K562 (cell line): ENCODE data around the gene TXNRD3. TPM values are rescaled to one million over a fixed set of nuclear protein-coding genes. Genes with fewer than 3 reads are reported as not detected.

Experiments used
- ATAC-seq: fragments of 200-7000 bp; cut with Tn5 transposase; 3 replicates; pipeline ENCODE4 v1.9.1; 2020; ENCODE audit warnings: moderate library complexity
- BruUV-seq: library from RNA; stranded (reverse); fragments of 400-500 nt; replicated peaks from 2 replicates; lab custom pipeline; 2021; lab: Mats Ljungman, UMichigan
- CTCF ChIA-PET: fragments of 300-600 bp; formaldehyde crosslinking; extraction: SDS; loops from one replicate; lab custom pipeline; 2021; ENCODE audit warnings: low intra/inter-chr PET ratio; lab: Yijun Ruan, JAX
- POLR2A ChIA-PET: fragments of 300-600, 350-650 bp; sonication (Branson Sonifier 250); formaldehyde crosslinking; extraction: SDS; loops from one replicate; lab custom pipeline; 2021; ENCODE audit warnings: antibody characterized with exemption, inconsistent platforms; lab: Yijun Ruan, JAX
- DNase-seq, 4 experiments: peaks; one replicate each; pipeline versions ENCODE4 v3.0.0 to v3.0.0-alpha.2; 2011 to 2018; ENCODE audit warnings: low spot score in 3 of 4, mixed read lengths in 3 of 4; ENCODE audit errors: extremely low read depth in 1 of 4
- FAIRE-seq: peaks from 2 replicates; lab custom pipeline; 2011; peaks lifted over from hg19 to GRCh38; lab: Jason Lieb, UNC
- H2AFZ ChIP-seq: 2 replicates; pipeline ENCODE4 v1.6.0; 2011; ENCODE audit warnings: low read depth, low read length, control low read depth, inconsistent platforms
- H3K27ac ChIP-seq: fragments of 200-600 bp; 3 replicates; pipeline ENCODE4 v1.8.0; 2011; ENCODE audit warnings: low read depth, mild to moderate bottlenecking, control low read depth, inconsistent platforms, low read length, moderate library complexity, mixed read lengths; ENCODE audit errors: extremely low read depth
- H3K27me3 ChIP-seq, 2 experiments: fragments of 300-600 bp in 1 of 2; 2 replicates in 1 of 2; 3 replicates in 1 of 2; pipeline versions ENCODE4 v1.6.0 to v1.8.0; 2011; ENCODE audit warnings: inconsistent platforms in 2 of 2, low read length in 2 of 2, mild to moderate bottlenecking in 1 of 2, mixed read lengths in 1 of 2, moderate library complexity in 1 of 2; ENCODE audit not compliant: control insufficient read depth in 2 of 2, insufficient read depth in 2 of 2
- H3K36me3 ChIP-seq: fragments of 300-600 bp; 3 replicates; pipeline ENCODE4 v1.8.0; 2011; ENCODE audit warnings: mild to moderate bottlenecking, low read length, inconsistent platforms; ENCODE audit not compliant: control insufficient read depth, insufficient read depth
- H3K4me1 ChIP-seq, 2 experiments: fragments of 200-600 bp in 1 of 2; replicated peaks in 1 of 2; 2 replicates in 1 of 2; 3 replicates in 1 of 2; pipeline versions ENCODE4 v1.5.1 to v1.8.0; 2011; ENCODE audit warnings: inconsistent platforms in 2 of 2, low read length in 2 of 2, mild to moderate bottlenecking in 1 of 2, mixed read lengths in 1 of 2, moderate library complexity in 1 of 2; ENCODE audit not compliant: control insufficient read depth in 2 of 2, insufficient read depth in 2 of 2
- H3K4me2 ChIP-seq: 2 replicates; pipeline ENCODE4 v1.6.1; 2011; ENCODE audit warnings: low read length, control low read depth, inconsistent platforms, mixed read lengths; ENCODE audit not compliant: insufficient read depth
- H3K4me3 ChIP-seq: fragments of 200-600 bp; sonication (generic), shearing (Covaris generic); 2 replicates; pipeline ENCODE4 v1.5.1; 2016; ENCODE audit warnings: control low read depth, inconsistent platforms
- H3K79me2 ChIP-seq: fragments of 200-600 bp; 3 replicates; pipeline ENCODE4 v1.8.0; 2011; ENCODE audit warnings: low read length, inconsistent platforms; ENCODE audit not compliant: control insufficient read depth, insufficient read depth
- H3K9ac ChIP-seq, 2 experiments: 2 replicates each; pipeline versions ENCODE4 v1.6.0 to v1.6.1; 2011; ENCODE audit warnings: low read depth in 2 of 2, low read length in 2 of 2, control low read depth in 1 of 2, inconsistent platforms in 1 of 2, mild to moderate bottlenecking in 1 of 2, mixed read lengths in 1 of 2; ENCODE audit not compliant: insufficient read depth in 1 of 2
- H3K9me1 ChIP-seq: one replicate; pipeline ENCODE4 v1.6.0; 2011; ENCODE audit warnings: inconsistent platforms, mild to moderate bottlenecking, low read length, moderate library complexity; ENCODE audit not compliant: control insufficient read depth, insufficient read depth
- H3K9me3 ChIP-seq: replicated peaks from 2 replicates; pipeline ENCODE4 v1.5.1; 2011; ENCODE audit warnings: low read depth, low read length, inconsistent platforms; ENCODE audit not compliant: control insufficient read depth, insufficient read depth
- H4K20me1 ChIP-seq: replicated peaks from 2 replicates; pipeline ENCODE4 v1.6.1; 2011; ENCODE audit warnings: low read length, inconsistent platforms, mixed read lengths; ENCODE audit not compliant: control insufficient read depth, insufficient read depth
- BRD9 ChIP-seq: fragments of 450-650 bp; IDR thresholded peaks from 2 replicates; pipeline ENCODE4 v1.6.1; 2018; ENCODE audit warnings: low read depth; ENCODE audit not compliant: partially characterized antibody
- C11orf30 ChIP-seq: fragments of 450-650 bp; IDR thresholded peaks from 2 replicates; pipeline ENCODE4 v1.6.1; 2016; ENCODE audit warnings: low read depth, mild to moderate bottlenecking
- CC2D1A ChIP-seq: fragments of 450-650 bp; IDR thresholded peaks from 2 replicates; pipeline ENCODE4 v1.6.1; 2017; ENCODE audit warnings: mild to moderate bottlenecking
- FIP1L1 ChIP-seq: fragments of 200-400 bp; formaldehyde crosslinking; IDR thresholded peaks from 2 replicates; pipeline ENCODE4 v1.6.1; 2018; ENCODE audit warnings: mild to moderate bottlenecking, low read depth, low read length; ENCODE audit not compliant: poor library complexity, severe bottlenecking
- HCFC1 ChIP-seq: IDR thresholded peaks from 2 replicates; pipeline ENCODE4 v1.6.1; 2012; ENCODE audit warnings: low read depth, low read length, improper control_type of control experiment
- NFXL1 ChIP-seq: fragments of 450-650 bp; formaldehyde crosslinking; IDR thresholded peaks from 2 replicates; pipeline ENCODE4 v1.4.0; 2021; ENCODE audit warnings: mild to moderate bottlenecking
- NR4A1 ChIP-seq, 2 experiments: fragments of 250-450 bp in 1 of 2; fragments of 450-650 bp in 1 of 2; sonication (Bioruptor Pico) in 1 of 2; IDR thresholded peaks; 2 replicates each; pipeline versions ENCODE4 v1.4.0 to v1.6.1; 2016 to 2020; ENCODE audit warnings: mild to moderate bottlenecking in 2 of 2, missing compliant biosample characterization in 1 of 2, missing genetic modification characterization in 1 of 2, moderate library complexity in 1 of 2
- TAF15 ChIP-seq: fragments of 200-400 bp; formaldehyde crosslinking; IDR thresholded peaks from 2 replicates; pipeline ENCODE4 v1.6.1; 2017; ENCODE audit warnings: mild to moderate bottlenecking, low read depth, low read length, moderate library complexity
- TGIF2 ChIP-seq: sonication (generic); formaldehyde crosslinking; IDR thresholded peaks from 2 replicates; pipeline ENCODE4 v1.8.1; 2022; ENCODE audit warnings: mild to moderate bottlenecking, missing genetic modification reagents, moderate library complexity
- U2AF2 ChIP-seq: fragments of 200-400 bp; formaldehyde crosslinking; optimal IDR thresholded peaks from 2 replicates; pipeline ENCODE3; 2017; ENCODE audit warnings: low read depth, mild to moderate bottlenecking, low read length
- ZBTB34 ChIP-seq: fragments of 250-450 bp; sonication (Bioruptor Pico); IDR thresholded peaks from 2 replicates; pipeline ENCODE4 v1.8.0; 2021; ENCODE audit warnings: mild to moderate bottlenecking, moderate library complexity
- ZNF584 ChIP-seq: fragments of 200-800 bp; sonication (Bioruptor generic); IDR thresholded peaks from 2 replicates; pipeline ENCODE4 v1.6.1; 2016; ENCODE audit warnings: low read depth, mild to moderate bottlenecking, missing genetic modification characterization, missing compliant biosample characterization
- ZNF707 ChIP-seq: fragments of 250-450 bp; sonication (Bioruptor Pico); conservative IDR thresholded peaks from 2 replicates; pipeline ENCODE4 v1.8.0; 2022; ENCODE audit warnings: inconsistent platforms, mild to moderate bottlenecking, moderate library complexity
- WGBS: fragments of 100-300 bp; shearing (Covaris generic); methylation state at CpG from one replicate; pipeline ENCODE4 v1.1.6; 2016; ENCODE audit warnings: low coverage, mixed read lengths; ENCODE audit not compliant: insufficient coverage; ENCODE audit errors: missing lambda C conversion rate; 5-methylcytosine and 5-hydroxymethylcytosine counted together
- in situ Hi-C: fragments of 300-500 bp; cut with MboI; formaldehyde crosslinking; loops from 4 replicates; pipeline ENCODE4 v1.15.0; 2018; ENCODE audit warnings: inconsistent platforms, mixed read lengths
- intact Hi-C: fragments of 100-400 bp; cut with micrococcal nuclease; formaldehyde crosslinking; loops from 2 replicates; pipeline ENCODE4 v1.14.2; 2022
- polyA plus RNA-seq, 8 experiments: library from polyadenylated mRNA; depleted of rRNA in 4 of 8; stranded (reverse) in 5 of 8; unstranded in 3 of 8; fragments of >200 nt; fragmentation: Nextera tagmentation in 2 of 8; fragmentation: Illumina TruSeq in 1 of 8; extraction: Ambion mirVana in 2 of 8; extraction: Trizol in 1 of 8; gene quantifications; 2 replicates each; pipeline versions ENCODE4 v1.2.1 to v1.2.3, GENCODE V29; 2011 to 2014; ENCODE audit warnings: inconsistent platforms in 1 of 8, missing spikeins in 1 of 8
- total RNA-seq, 7 experiments: library from RNA; depleted of rRNA in 6 of 7; stranded (reverse); fragments of >200 nt in 6 of 7; fragmentation: Illumina TruSeq in 2 of 7; extraction: Trizol in 2 of 7; gene quantifications; 2 replicates each; pipeline versions ENCODE4 v1.2.1 to v1.2.3, GENCODE V29; 2011 to 2021; ENCODE audit warnings: low replicate concordance in 1 of 7
- TF ChIP-seq, protein P1 (sequence below): fragments of 450-650 bp; IDR thresholded peaks from 2 replicates; pipeline ENCODE4 v1.6.1; 2018; ENCODE audit warnings: mild to moderate bottlenecking, low read depth; ENCODE audit not compliant: partially characterized antibody

TXNRD3 gene
- total and polyA plus RNA-seq, 9 of the 15 experiments (the other 6 are each of a cell fraction or from before 2014, with no cell fraction given) = 0.96 to 2.3 (median 1.7) TPM

DNA sequence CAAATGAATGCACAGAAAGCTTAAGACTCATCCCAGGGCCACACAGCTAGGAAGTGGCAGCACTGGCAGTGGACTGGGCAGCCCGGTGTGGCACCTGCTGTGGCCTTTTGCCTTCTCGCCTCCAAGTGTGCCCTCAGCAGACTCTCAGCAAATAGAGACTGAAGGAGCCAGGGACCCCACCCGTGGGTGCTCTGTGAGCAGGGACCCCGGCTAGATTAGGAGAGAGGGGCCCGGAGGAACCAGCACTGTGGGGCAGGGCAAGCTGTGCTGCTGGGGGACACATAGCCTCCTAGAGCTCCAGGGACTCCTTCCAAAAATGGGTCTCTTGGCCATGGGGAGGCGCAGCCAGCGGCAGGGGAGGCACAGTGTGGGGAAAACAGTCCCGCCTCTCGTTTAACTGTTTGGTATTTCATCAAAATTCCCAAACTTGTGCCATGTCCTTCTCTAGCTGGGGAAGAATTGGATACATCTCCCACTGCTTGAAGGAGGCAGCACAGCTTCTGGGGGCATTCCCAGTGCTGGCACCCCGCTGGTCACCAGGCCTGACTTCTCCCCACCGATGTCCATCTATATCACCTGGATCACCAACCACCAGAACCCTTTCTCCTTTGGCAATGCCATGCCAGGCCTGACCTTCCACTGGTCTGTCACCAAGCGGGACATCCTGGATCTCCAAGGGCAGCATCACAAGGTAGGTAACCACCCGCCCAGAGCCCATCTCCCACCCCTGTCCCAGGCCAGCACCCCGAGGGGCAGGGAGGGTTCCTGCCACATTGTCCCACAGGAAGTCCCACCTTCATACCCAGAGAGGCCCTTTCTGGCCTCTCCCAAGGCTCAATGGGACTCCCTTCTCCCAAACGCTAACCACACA lies 12.0 kb upstream of the TXNRD3 start:
- H3K4me1 ChIP-seq = no peaks in the 10 kb centered on the region
- no peaks in the 10 kb centered on the region for H3K9me3 ChIP-seq
- H3K4me2 ChIP-seq = no peak overlapping the region
- H3K9ac ChIP-seq = no peak overlapping the region
- in situ Hi-C loops (no loop called here), intact Hi-C loops (loop anchor here (10.0 kb wide), 1 partner anchor 142 kb away; the partner anchor contains the start of gene CHST13)
- BruUV-seq = no TSS peak
- 0% methylated on average over 10 of the region's 15 CpGs for WGBS
- H3K36me3 ChIP-seq = no peaks in the 10 kb centered on the region
- DNase-seq (no peak), FAIRE-seq (no peak), ATAC-seq (no peak)
- H3K4me3 ChIP-seq = no peak overlapping the region
- no peak overlapping the region for H2AFZ ChIP-seq
- H3K79me2 ChIP-seq = no peaks in the 10 kb centered on the region
- no peak overlapping the region for H3K27ac ChIP-seq
- H3K9me1 ChIP-seq = no peaks in the 10 kb centered on the region
- CTCF ChIA-PET = no interaction called here
- H4K20me1 ChIP-seq = no peaks in the 10 kb centered on the region
- H3K27me3 ChIP-seq = peaks cover 0 to 37% of the 10 kb centered on the region in 2 experiments; a peak in 2 of 5 replicates
- POLR2A ChIA-PET = interaction anchor here (0.8 to 1.0 kb wide), 2 partner anchors 15 to 408 kb away, joined by 3 read pairs; no protein-coding TSS in a partner anchor
- TF ChIP-seq CC2D1A = no peak
- TF ChIP-seq NR4A1 (CRISPR knock-in tag; IDR thresholded peaks at IDR 0.05) = no peak
- TF ChIP-seq NR4A1 (tag; IDR thresholded peaks at IDR 0.05) = no peak
- no peak for TF ChIP-seq U2AF2
- no peak for TF ChIP-seq FIP1L1
- TF ChIP-seq TGIF2 = no peak
- no peak for TF ChIP-seq C11orf30
- no peak for TF ChIP-seq NFXL1 (CRISPR knock-in tag)
- TF ChIP-seq, protein P1, sequence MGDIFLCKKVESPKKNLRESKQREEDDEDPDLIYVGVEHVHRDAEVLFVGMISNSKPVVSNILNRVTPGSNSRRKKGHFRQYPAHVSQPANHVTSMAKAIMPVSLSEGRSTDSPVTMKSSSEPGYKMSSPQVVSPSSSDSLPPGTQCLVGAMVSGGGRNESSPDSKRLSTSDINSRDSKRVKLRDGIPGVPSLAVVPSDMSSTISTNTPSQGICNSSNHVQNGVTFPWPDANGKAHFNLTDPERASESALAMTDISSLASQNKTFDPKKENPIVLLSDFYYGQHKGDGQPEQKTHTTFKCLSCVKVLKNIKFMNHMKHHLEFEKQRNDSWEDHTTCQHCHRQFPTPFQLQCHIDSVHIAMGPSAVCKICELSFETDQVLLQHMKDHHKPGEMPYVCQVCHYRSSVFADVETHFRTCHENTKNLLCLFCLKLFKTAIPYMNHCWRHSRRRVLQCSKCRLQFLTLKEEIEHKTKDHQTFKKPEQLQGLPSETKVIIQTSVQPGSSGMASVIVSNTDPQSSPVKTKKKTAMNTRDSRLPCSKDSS = no peak
- no peak for TF ChIP-seq ZBTB34 (CRISPR knock-in tag)
- no peak for TF ChIP-seq TAF15
- TF ChIP-seq ZNF707 (CRISPR knock-in tag) = no peak
- TF ChIP-seq BRD9 = no peak
- TF ChIP-seq ZNF584 (CRISPR knock-in tag) = no peak
- no peak for TF ChIP-seq HCFC1
